SKM-1 (cell line): ENCODE results near the gene BTG2.
"Not testable (repeated sequence)": the region's sequence is repeated elsewhere in the genome, so short reads cannot be mapped to it uniquely, and the experiment has no call there.

Source experiments
- DNase-seq: peaks from one replicate; lab custom pipeline; 2025; ENCODE audit not compliant: unreplicated experiment; lab: John Stamatoyannopoulos, UW

Gene BTG2

GRCh38 chr1:203304919-203305808 is at the start of gene BTG2:
Gene BTG2 (plus strand): TSS chr1:203305519. CDS start chr1:203305607, 88 bp downstream.
- DNase-seq: peak; percentile 87

GRCh38 chr1:203256636-203257035 is 48.7 kb upstream of the BTG2 start:
- not testable (repeated sequence) for DNase-seq

- no peak for DNase-seq
These were observed 41.8 kb upstream of the BTG2 start for GRCh38 chr1:203263496-203263895.

GRCh38 chr1:203264052-203264501 is 41.2 kb upstream of the BTG2 start:
- DNase-seq: no peak

GRCh38 chr1:203265541-203265940 is 39.8 kb upstream of the BTG2 start:
- DNase-seq: no peak

GRCh38 chr1:203266140-203266539 is 39.2 kb upstream of the BTG2 start:
- not testable (repeated sequence) for DNase-seq

GRCh38 chr1:203267347-203267846 is 37.9 kb upstream of the BTG2 start:
- DNase-seq: peak; percentile 98

GRCh38 chr1:203267912-203268311 is 37.4 kb upstream of the BTG2 start:
- no peak for DNase-seq

GRCh38 chr1:203268901-203269653 is 36.2 kb upstream of the BTG2 start:
- DNase-seq: peak; percentile 91

GRCh38 chr1:203269654-203270020 is 35.7 kb upstream of the BTG2 start:
- no peak for DNase-seq

- DNase-seq: no peak
These were observed 34.9 kb upstream of the BTG2 start for GRCh38 chr1:203270448-203270847.

GRCh38 chr1:203271018-203271743 is 34.1 kb upstream of the BTG2 start:
- peak; percentile 75 for DNase-seq

- DNase-seq: no peak
These were observed 33.2 kb upstream of the BTG2 start for GRCh38 chr1:203271962-203272632.

GRCh38 chr1:203272633-203273205 is 32.6 kb upstream of the BTG2 start:
- DNase-seq: no peak

GRCh38 chr1:203273206-203273868 is 32.0 kb upstream of the BTG2 start:
- DNase-seq: peak; percentile 72

- DNase-seq: no peak
These were observed 31.3 kb upstream of the BTG2 start for GRCh38 chr1:203273869-203274602.

GRCh38 chr1:203274603-203275381 is 30.5 kb upstream of the BTG2 start:
- no peak for DNase-seq

- DNase-seq: no peak
These were observed 29.6 kb upstream of the BTG2 start for GRCh38 chr1:203275656-203276272.
